ENCODE results near the gene SAE1.
A peak's percentile ranks its signal among the peaks of the same experiment; 100 is the strongest.

SAE1 gene

DNA sequence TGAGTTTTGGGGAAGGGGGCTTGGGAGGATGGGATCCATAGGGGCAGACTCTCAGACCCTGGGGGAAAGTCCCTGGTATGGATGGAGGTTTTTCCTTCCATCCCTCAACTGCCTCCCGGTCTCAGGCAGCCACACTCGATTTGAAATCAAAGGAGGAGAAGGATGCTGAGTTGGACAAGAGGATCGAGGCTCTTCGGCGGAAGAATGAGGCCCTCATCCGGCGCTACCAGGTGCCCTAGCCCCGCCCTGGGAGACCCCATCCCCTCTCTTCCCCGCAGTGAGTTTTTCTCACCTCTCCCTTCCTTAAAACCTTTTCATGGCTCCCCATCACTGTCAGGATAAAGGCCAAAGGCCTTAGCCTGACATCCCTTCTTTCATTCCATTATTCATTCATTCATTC lies 127.8 kb downstream of the SAE1 start:
- FAIRE-seq: no peak
- no peak for DNase-seq (ENCODE audit: insufficient read length, low spot score)

GRCh38 chr19:47258895-47259555 lies 128.4 kb downstream of the SAE1 start:
- peak; percentile 16 for FAIRE-seq
- no peak for DNase-seq (ENCODE audit: insufficient read length, low spot score)

Measured in HTR-8/SVneo (cell line).